Measurements from ENCODE around the gene STMND1.
"Not testable (repeated sequence)": the region's sequence is repeated elsewhere in the genome, so short reads cannot be mapped to it uniquely, and the experiment has no call there.

The STMND1 gene

DNA sequence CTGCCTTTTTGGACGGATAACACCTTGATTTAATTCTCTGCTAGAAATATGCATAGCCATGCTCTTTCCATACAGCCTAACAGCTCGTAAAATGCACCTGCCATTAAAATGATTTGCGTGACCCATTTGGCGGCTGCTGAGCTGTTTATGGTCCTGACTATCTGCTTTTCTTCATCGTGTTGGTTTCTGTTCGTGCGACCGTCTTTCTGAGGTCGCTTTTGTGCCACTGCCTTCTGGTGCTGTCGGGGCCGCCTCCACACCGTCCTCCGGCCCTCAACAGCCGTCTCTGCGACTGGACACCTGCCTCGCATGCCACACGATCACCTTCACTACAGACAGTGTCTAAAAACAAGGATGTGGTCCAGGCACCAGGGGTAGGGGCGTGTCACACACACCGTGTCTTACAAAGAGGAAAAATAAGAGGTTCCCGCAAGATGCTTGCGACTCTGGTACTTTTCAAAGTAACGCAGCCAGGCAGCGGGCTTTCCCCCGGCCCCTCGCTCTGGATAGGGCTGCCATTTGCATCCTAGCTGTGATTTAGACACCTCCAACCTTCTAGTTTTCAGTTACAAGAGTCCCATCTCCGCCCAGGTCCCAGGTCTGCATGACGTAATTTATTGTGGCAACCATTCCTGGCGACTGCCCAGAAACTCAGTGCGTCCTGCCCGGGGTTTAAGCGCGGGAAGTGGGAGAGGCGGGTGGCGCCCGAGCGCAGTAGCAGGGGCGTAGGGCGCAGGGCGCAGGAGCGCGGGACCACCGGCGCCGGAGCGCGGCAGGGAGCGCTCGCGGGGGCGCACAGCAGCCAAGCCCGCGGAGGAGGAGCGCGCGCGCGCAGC is at the start of gene STMND1:
Gene STMND1, plus strand, starts transcription at position 629 of the 836 bp plus-strand sequence. CDS start 208 bp downstream, outside the sequence.
- no peak for DNase-seq

DNA sequence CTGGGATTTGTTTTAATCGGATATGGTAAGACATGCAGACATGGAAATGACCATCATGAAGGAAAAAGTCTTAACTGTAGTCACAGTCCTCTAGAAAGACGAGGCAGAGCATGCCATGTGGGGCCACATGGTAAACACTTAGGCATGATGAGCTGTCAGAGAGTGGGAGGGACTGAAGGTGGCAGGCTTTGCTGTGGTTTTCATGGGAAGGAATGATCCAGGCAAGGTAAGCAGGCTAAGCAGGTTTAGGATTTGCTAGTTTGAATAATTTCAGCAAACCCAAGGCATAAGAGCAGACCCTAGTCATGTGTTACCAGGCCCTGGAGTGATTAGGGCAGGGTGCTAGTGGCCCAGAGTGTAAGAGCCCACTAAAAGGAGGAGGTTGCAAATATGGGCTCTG is 47.2 kb upstream of the STMND1 start:
- no peak for DNase-seq

DNA sequence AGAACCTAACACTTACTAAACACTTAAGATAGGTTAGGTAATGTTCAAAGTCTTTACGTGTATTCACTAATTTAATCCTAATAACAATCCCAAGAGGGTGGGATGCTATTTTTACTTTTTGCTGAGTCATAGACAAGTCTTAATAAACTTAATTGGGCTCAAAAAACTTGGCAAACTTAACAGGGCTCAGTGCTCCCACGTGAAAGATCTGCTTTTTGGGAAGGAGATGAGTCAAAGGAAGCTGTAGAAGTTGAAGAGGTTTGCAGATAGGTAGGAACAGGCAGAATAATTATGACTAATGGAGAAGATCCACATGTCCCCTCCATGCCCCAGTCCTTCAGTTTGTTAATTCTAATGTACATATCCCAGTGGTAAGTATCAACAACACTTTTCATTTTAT is 44.5 kb upstream of the STMND1 start:
- no peak for DNase-seq

DNA sequence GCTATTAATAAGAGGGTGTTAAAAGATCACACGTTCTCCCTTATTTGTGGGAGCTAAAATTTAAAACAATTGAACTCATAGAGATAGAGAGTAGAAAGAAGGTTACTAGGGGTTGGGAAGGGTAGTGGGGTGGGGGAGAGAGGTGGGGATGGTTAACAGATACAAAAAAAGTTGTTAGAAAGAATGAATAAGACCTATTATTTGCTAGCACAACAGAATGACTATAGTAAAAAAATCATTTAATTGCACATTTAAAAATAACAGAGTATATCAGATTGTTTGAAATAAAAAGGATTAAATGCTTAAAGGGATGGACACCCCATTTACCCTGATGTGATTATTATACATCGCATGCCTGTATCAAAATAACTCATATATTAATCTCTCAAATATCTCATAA is 43.3 kb upstream of the STMND1 start:
- DNase-seq: no peak

DNA sequence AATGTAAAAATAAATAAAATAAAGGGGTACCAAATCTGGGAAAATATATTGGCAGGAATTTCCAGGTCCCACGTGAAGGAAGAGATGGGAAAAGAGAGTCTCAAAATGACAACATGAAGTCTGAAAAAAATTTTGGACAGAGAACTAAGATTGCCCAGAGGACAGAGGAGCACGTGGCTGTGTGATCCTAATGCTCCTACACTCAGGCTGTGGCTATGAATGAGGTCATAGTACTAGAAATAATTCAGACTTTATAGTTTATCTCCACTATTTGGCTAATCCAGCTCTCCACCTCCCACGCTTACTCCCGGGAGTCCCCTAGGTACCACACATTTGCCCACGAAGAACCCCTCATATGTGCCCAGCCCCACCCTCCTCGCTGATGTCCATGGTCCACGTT is 42.8 kb upstream of the STMND1 start:
- no peak for DNase-seq

DNA sequence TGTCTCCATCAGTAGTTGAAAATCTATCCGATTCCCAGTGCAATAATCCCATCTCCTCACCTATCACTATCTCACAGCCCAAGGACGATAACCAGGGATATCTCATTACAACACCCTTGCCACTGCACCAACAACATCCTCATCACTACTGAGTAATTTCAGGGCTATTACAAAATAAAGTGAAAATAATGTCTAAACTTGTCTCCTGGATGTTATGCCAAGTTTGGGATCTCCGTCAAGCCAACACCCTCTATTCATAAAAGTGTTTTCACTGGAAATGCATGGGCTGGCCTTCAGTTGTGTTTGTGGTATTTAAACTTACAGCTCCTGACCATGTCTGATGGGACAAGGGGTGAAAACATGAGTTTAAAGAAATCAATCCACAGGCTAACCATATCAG is 42.0 kb upstream of the STMND1 start:
- no peak for DNase-seq

DNA sequence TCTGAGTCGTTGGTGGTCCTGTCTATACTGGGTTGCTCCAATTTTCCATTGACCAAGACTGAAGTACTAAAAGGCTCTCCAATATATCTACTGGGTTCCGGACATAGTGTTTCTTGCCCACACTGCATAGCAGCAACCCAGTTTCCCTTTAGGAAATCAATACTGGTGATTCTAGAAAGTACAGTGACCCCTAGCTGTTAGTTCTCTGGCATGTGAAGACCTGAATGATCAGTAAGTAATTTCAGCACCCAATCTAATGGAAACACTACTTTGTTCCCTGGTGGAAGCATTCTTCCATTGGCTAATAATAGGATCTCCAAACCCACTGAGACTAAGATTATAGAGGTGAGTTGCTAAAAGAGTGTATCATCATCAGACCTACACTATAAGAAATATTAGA is 40.8 kb upstream of the STMND1 start:
- no peak for DNase-seq

DNA sequence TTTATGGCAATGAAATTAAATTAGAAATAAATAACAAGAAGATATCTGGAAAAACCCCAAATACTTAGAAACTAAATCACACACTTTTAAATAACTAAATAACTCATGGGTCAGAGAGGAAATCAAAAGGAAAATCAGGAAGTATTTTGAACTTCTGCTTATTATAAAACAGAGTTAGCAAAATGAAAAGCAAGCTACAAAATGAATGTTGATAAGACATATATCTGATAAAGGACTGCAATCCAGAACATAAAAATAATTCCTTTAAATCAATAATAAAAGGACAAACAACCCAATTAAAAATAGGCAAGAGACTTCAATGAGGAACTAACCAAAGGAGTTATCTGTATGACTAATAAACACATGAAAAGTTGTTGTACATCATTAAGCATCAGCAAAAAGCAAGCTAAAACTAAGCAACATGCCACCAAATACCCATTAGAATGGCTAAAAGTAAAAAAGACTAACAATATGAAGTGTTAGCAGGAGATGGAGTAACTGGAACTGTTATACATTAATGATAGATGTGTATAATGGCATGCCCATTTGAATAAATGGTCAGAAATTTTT is 38.9 kb upstream of the STMND1 start:
- no peak for DNase-seq

DNA sequence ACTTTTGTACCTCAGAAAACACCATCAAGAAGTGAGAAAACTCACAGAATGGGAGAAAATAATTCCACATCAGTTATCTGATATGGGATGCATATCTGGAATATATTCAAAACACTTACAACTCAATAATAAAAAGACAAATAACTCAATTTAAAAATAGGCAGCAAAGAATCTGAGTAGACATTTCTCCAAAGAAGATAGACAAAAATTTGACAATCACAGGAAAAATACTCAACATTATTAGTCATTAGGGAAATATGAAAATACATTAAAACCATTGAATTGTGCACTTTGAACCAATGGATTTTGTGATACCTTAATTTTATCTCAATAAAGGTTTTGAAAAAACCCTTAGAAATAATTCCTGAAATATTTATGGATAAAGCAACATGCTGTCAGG is 36.9 kb upstream of the STMND1 start:
- DNase-seq: no peak

DNA sequence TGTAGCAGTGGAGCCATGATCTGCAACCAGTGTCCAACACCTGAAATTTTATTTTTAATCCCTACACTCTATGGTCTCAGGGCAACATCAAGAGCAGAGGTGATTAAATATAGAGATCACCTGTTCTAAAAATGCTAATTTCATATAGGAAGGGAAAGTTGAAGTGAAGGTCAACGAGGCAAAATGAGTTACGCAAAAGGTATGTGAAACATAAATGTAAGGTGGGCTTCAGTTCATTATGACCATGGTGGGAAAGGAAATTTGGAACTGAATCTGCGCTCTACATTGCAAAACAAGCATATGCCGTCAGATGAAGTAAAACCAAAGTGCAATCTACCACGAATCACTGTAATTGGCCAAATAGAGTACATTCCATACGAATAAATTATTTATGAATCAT is 35.2 kb upstream of the STMND1 start:
- DNase-seq: no peak

DNA sequence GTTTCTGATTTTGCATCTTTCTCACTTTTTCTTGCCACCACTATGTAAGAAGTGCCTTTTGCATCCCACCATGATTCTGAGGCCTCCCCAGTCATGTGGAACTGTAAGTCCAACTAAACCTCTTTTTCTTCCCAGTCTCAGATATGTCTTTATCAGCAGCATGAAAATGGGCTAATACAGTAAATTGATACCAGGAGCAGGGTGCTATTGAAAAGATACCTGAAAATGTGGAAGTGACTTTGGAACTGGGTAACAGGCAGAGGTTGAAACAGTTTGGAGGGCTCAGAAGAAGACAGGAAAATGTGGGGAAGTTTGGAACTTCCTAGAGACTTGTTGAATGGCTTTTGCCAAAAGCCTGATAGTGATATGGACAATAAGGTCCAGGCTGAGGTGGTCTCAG is 32.9 kb upstream of the STMND1 start:
- not testable (repeated sequence) for DNase-seq

DNA sequence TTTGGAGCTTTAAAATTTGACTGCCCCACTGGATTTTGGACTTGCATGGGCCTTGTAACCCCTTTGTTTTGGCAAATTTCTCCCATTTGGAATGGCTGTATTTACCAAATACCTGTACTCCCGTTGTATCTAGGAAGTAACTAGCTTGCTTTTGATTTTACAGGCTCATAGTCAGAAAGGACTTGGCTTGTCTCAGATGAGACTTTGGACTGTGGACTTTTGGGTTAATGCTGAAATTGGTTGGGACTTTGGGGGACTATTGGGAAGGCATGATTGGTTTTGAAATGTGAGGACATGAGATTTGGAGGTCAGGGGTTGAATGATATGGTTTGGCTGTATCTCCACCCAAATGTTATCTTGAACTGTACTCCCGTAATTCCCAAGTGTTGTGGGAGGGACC is 31.4 kb upstream of the STMND1 start:
- not testable (repeated sequence) for DNase-seq

DNA sequence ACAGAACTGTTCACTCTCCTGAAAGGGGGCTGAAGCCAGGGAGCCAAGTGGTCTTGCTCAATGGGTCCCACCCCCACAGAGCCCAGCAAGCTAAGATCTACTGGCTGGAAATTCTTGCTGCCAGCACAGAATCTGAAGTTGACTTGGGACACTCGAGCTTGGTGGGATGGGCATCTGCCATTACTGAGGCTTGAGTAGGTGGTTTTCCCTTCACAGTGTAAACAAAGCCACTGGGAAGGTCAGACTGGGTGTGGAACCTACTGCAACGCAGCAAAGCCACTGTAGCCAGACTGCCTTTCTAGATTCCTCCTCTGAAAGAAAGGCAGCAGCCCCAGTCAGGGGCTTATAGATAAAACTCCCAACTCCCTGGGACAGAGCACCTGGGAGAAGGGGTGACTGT is 28.3 kb upstream of the STMND1 start:
- not testable (repeated sequence) for DNase-seq

DNA sequence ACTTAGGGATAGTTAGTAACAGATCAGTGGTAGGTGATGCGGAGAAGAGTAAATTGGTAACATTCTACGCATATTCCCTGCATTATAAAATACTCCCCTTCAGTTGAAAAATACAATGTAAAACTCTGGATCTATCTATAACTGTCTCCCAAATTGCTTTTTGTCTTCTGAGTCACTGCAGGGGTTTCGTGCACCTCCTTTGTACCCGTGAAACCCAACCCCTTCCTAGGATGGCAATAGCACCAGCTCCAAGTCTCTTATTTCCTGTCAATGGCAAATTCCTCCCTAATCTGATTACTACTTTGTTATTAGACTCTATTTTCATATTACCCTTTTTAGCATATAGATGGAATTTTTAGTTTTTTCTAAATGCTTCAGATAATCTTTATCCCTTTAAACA is 20.6 kb upstream of the STMND1 start:
- no peak for DNase-seq

DNA sequence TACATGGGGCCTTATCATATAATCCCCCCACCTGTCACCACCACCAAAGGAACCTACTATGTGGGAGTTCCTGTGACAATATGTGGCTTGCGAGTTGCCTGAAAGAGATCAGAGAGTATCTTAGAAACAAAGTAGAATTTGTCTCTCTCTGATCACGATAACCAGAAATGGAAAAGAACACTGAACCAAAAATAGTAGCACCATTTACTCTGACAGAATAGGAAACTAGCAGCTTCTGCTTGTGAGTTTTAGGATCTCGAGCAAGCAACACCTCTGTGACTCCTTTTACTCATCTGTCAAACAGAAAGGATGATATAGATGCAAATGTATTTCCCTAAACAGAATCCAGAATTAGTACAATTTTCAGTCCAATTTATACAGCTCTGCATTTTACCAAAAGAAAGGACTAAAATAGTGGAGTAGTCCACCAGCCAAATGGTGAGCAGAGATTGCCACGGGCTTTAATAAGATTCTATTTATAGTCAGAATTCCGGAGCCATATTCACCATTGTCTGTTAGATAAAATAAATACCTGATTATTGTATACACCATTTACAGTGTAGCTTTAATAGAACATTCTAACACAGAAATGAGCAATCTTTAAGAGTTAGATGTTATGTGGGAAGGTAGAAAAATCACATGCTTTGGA is 19.9 kb upstream of the STMND1 start:
- no peak for DNase-seq

DNA sequence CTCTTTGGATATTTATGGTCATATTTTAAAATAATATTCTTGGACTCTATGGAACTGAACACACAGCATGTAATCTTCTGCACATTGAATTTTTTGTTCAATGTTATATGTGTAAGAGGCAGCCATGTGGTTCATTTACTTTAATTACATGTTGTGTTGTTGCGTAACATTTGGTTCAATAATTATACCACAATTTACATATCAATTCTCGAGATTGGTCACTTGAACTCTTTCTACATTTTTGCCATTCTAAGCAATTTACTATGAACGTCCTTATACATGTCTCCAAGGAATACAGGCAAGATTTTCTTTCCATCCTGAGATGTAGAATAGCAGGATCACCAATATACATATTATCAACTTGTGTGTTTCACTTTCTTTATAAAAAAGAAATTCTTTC is 18.5 kb upstream of the STMND1 start:
- no peak for DNase-seq

DNA sequence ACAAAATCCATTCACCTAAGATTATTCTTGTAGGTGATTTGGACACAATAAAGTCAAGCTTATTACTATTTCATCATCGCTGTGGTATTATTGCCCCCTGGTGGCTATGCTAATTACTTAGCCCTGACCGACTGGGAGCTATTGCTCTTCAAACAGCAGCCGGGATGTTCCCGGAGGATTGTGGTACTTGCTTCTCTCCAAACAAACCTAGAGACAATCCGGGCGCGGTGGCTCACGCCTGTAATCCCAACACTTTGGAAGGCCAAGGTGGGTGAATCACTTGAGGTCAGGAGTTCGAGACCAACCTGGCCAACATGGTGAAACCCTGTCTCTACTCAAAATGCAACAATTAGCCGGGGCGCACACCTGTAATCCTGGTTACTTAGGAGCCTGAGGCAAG is 15.4 kb upstream of the STMND1 start:
- DNase-seq: no peak

DNA sequence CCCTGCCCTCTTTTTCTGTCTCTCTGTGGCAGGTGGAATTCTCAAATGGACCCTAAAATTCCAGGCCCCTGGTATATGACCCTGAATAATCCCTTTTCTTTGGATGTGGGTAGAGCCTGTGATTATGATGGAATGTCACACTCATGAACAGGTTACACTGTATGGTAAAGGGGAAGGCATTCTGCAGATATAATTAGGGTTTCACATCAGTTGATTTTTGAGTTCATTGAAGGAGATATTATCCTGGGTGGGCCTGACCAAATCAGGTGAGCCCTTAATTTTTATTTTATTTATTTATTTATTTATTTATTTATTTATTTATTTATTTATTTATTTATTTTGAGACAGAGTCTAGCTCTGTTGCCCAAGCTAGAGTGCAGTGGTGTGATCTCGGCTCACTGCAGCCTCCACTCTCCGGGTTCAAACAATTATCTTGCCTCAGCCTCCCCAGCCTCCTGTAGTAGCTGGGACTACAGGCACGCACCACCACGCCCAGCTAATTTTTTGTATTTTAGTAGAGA is 13.7 kb upstream of the STMND1 start:
- DNase-seq: no peak

DNA sequence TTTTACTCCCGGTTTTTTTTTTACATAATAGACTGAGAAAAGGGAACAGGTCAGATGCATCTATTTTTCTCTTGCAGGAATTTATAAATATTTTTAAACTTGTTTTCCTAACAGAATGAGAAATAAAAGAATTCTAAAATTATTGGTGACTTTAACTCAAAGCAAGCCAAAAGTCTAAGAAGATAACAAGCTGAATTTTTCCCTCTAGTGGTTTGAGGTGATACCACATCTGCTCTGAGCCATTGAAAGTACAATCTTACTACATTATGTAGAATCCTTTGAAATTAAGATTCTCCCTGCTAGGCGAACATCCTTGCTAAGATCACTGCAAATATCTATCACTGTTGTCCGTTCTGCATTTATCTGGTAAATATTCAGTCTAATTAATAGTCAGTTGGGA is 10.7 kb upstream of the STMND1 start:
- DNase-seq: no peak

DNA sequence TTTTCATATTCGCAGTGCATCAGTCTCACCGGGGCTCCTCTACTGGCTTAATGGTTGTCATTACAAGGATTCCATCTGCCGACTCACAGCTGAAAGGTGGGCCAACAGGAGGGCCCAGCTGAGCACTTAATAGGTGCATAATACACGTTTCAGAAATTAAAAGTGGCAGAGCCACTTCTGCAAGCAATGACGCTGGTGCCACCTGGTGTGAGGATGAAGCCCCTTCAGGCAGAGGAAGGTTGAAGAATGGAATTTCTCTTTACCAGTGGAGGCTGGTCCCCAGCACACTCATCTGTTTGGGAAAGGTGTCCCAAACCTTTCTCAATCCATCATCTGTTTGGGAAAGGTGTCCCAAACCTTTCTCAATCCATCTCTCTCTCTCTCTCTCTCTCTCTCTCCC is 8.2 kb upstream of the STMND1 start:
- no peak for DNase-seq

DNA sequence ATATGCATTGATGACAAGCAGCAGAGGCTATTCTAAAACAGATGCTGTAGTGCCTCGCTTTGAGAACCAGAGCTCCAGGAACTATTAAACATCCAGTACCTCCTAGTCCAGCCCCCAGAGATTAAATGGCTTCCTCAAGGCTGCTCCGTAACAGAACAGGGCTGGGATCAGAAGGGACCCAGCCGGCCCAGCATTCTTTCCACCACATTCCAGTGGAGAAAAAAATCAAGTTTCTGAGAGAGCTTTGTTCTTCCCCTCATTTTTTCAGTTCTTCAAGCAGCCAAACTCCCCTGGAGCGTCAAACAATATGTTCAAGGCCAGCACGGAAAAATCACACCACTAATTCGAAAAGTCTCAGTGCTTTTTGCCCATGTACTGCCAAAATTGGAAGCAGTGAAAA is 5.8 kb upstream of the STMND1 start:
- no peak for DNase-seq

DNA sequence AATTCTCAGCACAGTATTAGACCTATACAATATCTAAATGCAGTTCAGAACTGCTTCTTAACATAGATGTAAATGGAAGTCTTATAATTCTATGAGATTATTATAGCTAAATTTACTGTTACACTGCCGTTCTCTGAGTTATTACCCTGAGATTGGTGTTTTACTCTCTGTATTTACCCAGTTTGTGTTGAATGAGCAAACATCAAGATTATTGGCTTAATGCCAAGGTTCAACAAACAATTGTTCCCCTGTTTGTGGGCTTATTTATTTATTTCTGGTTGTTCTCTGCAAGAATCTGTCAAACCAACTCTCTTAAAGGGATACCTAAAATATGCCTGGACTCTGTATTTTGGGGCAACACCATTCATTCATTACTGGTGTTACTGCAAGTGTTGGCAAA is 5.2 kb upstream of the STMND1 start:
- DNase-seq: no peak

DNA sequence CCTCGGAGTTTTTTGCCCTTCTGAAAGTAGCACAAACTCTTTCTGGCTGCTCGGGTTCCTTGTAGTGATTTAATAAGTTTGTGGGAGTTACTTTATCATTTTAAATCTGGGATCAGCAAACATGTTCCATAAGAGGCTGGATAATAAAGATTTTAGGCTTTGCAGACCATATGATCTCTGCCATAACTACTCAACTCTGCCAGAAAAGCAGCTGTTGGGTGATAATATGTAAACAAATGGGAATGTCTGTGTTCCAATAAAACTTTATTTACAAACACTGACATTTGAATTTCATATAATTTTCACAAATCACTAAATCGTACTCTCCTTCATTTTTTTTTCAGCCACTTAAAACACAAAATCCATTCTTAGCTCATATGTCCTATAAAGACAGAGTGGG is 3.9 kb upstream of the STMND1 start:
- DNase-seq: no peak

DNA sequence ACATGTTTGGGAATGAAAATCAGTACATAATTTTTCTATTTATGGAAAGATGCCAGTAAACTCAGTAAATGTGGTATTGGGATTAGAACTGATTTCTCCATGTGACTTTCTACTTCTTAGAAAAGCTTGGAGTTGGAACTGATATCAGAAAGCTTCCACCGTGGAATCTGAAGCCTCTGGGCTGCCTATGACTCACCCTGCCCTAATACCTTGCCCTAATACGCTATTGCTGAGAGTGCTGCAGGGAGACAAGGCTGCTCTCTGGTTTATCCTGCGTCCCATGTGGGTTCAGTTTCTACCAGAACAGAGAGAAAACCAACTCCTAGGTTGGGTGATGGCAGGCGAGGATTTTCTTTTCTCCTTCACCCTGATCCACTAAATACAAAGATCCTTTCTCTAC is 3.3 kb upstream of the STMND1 start:
- DNase-seq: no peak

All from DMS79 (cell line).